MM.1S (cell line): ENCODE measurements around the gene PSMD3.

Source experiments
- EZH2 ChIP-seq: fragments of 300-600 bp; sonication (generic); optimal IDR thresholded peaks from 2 replicates; pipeline ENCODE3; 2017; ENCODE audit warnings: low read depth, mild to moderate bottlenecking, antibody characterized with exemption, low read length, mixed read lengths
- EZH2phosphoT487 ChIP-seq: fragments of 300-600 bp; sonication (generic); IDR thresholded peaks from 2 replicates; pipeline ENCODE4 v1.6.1; 2018; ENCODE audit warnings: antibody characterized with exemption, low read length
- TF ChIP-seq, protein P1 (sequence below): fragments of 300-600 bp; sonication (generic); IDR thresholded peaks from 2 replicates; pipeline ENCODE4 v1.5.1; 2016; ENCODE audit warnings: antibody characterized with exemption, low read length, mixed read lengths

DNA sequence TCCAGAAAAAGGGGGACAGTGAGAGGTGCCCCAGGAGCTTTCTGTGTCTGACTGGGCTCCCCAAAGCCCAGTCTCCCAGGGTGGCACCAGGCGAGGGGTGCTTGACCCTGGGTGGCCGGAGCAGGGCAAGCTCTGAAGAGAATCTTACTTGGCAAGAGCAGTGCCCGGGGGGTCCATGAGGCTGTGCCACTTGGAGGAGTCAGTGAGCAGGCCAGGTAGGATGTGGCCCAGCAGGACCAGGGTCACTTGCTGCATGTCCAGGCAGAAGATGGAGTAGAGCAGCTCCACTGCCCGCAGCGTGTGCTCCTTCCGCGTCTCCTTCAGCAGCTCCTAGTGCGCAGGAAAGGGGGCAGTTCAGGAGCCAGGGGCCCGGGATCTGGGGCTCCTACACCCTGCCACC lies 41.9 kb downstream of the PSMD3 start:
- TF ChIP-seq, protein P1, sequence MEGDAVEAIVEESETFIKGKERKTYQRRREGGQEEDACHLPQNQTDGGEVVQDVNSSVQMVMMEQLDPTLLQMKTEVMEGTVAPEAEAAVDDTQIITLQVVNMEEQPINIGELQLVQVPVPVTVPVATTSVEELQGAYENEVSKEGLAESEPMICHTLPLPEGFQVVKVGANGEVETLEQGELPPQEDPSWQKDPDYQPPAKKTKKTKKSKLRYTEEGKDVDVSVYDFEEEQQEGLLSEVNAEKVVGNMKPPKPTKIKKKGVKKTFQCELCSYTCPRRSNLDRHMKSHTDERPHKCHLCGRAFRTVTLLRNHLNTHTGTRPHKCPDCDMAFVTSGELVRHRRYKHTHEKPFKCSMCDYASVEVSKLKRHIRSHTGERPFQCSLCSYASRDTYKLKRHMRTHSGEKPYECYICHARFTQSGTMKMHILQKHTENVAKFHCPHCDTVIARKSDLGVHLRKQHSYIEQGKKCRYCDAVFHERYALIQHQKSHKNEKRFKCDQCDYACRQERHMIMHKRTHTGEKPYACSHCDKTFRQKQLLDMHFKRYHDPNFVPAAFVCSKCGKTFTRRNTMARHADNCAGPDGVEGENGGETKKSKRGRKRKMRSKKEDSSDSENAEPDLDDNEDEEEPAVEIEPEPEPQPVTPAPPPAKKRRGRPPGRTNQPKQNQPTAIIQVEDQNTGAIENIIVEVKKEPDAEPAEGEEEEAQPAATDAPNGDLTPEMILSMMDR, result no peak
- TF ChIP-seq EZH2 (no peak), EZH2phosphoT487 (no peak)
